HG03097 (cell line): Measurements from ENCODE around the gene IRX4.

Source experiments
- ATAC-seq: cut with Tn5 transposase; IDR thresholded peaks from one replicate; pipeline ENCODE4 v1.9.1; 2021; ENCODE audit not compliant: unreplicated experiment, low FRiP score

IRX4 gene

DNA sequence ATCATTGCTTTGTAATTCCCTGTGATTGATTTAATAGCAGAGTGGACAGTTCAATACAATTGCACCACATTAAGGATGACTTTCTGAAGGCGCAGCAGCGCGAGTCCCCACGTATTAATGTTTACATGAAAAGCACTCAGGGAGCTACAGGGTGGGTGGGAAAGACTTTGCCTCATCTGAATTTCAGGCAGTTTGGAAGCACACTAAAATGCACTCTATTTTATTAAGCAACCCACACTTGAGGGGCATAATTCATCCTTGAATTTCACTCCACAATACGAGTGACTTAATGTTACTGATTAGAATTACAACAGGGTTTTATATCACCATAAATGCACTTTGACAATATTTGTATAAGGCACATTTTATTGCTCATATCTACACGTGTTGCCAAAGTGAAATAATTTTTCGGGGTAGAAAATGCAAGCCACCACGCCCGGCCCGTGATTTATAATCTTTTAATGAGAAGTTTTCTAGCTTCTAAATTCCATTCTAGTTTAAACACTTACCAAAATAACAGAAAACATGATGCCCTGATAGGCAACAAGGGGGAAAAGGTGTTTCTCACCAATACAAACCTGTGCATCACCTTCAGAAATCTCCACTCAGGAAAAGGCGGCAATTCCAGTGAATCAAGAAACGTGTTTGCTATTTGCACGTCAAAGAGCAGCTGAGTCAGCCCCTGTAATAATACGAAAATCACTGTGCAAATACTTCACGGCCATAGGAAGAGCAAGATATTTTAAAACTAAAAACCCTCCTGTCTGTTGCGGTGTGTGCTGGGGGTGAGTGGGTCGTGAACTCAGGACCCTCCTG lies 40.5 kb downstream of the IRX4 start:
- ATAC-seq, result no peak

DNA sequence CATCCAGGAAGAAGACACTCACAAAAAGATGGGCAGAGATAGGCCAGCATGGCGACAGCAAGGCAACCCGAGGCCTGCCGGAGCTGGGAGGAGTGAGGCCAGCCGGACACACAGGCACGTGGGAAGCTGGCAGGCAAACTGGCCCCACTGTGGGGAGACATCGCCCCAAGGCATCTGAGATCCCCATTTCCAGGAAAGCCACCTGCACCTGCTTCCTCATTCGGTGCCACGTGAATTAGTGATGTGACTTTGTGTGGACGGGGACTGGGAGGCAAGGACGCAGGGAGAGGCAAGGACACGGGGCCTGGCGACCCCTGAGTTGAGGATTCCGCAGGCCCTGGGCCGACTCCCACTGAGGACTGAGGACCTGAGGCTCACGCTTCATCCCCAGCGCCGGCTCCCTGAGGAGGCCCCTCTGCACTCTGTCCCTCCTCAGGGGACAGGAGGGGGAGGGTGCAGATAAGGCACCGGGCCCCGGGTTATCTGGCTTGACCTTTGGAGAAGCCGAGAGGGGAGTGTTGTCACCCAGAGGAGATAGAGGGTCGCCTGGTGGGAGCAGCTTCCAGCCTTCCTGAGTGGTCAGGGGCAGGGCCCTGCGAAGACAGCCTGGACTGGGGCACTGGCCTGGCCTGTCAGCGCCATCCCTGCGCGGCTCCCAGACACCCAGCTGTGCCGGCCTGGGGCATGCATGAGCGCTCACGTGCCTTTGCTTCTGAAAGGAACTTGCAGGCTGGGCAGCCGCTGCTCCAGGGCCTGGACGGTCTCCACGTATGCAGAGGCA lies 41.8 kb downstream of the IRX4 start:
- ATAC-seq, result no peak

DNA sequence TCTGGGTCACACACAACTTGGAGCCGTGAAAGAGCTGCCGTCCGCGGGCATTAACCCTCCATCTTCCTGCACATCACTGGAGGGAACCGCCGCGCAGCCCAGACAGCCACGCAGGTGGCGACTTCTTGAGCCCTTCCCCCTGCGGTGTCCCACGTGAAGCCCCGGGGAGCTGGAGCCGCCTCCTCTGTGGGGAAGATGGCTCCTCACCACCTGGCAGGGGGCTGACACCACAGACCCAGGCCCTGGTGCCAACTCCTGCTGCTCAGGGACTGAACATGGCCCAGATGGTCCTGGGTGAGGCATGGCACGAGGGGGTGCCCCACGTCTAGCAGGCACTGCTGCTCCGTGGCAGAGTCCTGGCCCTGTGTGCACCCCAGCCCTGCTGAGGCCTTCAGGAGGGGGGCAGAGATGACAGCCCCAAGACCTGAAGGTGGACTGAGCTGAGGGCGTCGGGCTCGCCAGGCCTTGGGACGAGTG lies 42.6 kb downstream of the IRX4 start:
- ATAC-seq, result no peak

DNA sequence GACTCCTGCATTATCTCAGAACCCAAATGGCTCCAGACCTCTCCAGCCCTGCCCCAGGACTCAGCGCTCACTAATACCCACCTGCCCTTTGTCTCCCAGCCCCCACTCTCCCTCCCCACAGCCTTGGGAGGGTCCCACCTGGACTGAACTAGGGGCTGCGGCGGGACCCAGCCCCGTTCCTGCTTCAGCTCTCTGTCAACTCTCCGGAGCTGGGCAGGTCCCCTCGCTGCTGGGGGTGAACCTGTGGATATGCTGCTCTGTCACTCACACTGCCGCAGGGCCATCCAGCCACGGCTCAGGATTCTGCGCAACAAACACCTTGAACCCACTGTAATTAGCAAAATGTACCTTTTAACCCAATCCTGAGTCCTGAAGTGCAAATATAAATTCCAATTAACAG lies 44.7 kb downstream of the IRX4 start:
- no peak for ATAC-seq

DNA sequence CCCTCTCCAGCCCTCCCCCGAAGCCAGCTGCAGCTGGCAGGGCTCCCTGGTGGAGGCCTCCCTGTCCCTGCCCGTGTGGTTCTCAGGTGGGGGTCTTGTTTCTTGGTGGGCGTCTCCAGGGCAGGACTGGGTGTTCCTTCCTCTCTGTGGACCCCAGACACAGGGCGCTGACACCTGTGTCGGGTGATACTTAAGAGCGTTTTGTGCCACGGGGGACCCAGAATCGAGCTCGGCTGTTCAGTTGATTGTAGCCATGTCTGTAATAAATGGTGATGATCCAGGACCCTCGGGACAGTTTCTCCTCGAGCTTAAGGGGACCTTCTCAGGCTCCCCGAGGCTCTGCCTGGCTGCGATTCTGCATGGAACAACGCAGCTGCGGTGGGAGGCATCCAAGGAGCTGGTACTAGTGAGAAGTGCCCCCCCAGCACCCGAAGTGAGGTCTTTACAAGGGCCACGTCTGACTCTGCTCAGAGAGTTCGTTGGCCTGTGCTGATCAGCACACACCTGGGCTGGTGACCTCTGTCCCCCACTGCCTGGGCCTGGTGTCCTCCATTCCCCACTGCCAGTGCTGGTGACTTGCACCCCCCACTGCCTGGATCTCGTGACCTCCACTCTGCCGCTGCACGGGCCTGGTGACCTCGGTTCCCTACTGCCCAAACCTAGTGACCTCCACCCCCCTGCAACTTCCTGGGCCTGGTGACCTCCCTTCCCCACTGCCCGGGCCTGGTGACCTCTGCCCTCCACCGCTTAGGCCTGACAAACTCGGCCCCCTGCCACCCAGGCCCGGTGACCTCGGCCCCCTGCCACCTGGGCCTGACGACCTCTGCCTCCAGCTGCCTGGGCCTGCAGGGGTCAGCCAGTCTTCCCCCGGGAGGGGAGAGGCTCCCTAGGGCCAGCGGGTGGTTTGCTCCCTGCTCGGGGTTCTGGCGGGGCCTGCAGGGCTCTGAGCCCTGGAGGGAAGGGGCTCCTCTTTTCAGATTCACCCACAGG lies 45.5 kb downstream of the IRX4 start:
- ATAC-seq, result no peak

DNA sequence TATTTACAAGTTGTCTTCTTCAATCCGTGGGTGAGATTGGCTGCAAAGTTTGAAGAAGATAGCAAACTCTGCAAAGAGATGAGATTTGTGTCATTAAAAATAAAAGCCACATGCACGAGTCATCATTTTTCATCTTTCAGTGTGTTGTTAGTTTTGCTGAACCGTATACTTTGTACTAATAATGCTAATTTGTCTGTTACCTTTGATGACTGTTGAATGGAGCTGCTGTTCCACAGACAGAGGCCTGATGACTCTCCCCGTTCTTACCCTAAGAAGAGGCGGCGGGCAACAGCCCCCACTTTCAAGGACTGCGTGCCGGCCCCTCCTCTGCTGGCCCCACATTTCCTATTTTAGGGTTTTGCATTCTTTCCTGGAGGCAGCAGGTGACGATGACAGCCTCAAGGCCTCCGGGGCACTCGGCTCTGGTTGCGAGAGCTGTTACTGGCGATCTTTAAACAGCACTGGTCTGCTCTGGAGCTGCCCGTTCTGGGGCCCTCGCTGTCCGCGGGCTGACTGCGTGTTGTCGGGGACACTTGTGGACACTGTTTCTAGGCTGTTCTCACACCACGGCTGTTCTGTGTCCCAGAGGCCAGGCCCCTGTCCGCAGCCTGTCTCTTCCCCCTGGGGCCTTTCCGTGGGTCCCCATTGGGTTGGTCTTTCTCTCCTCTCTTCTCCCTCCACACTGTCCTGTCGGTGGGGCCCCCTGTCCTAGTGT lies 46.4 kb downstream of the IRX4 start:
- no peak for ATAC-seq

DNA sequence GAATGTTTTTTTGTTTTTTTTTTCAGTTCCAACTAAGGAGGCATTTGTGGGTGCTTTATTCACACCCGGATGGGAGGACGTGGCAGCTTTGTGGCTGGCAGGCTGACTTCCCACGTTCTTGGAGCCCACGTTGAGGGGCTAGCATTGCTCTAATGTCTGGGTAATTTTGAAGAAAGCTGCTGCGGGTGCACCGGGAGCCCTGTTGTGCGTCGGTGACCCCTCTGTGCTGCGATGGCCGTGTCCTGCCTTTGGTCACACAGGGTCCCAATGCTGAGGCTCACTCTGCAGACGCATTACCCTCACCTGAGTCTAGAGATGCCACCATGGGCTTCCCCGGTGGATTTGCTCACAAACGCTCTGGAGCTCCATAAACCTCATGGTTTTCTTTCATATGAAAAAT lies 47.3 kb downstream of the IRX4 start:
- ATAC-seq, result no peak

DNA sequence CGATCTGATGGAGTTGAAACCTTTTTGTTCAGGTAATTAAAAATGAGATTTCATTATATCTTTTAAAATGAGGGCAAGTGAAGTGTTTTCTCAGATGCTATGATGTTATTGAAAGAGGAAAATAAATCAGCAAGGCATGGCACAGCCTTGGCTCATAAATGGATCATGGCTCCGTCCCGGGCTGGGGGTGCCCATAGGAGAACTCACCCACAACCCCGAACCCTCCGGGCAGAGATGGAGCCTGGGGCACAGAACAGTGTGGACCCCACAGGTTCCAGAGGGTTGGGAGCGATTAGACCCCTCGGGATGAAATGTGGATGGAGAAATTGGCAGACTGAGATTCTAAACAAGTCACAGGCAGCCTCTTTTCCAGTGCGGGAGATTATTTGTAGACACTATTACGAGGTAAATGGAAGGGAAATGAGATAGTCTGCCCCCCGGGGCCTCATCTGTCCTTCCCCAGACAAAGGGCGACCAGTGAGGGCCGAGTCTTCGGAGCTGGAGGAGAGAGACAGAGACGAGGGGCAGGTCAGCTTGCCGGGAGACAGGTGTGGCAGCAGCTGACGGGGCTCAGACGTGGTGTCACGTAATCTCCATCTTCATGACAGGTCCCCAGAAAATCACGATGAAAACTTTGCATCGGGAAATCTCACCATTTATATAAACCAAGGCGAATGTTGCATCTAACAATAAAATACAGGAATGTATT lies 47.9 kb downstream of the IRX4 start:
- ATAC-seq, result no peak

DNA sequence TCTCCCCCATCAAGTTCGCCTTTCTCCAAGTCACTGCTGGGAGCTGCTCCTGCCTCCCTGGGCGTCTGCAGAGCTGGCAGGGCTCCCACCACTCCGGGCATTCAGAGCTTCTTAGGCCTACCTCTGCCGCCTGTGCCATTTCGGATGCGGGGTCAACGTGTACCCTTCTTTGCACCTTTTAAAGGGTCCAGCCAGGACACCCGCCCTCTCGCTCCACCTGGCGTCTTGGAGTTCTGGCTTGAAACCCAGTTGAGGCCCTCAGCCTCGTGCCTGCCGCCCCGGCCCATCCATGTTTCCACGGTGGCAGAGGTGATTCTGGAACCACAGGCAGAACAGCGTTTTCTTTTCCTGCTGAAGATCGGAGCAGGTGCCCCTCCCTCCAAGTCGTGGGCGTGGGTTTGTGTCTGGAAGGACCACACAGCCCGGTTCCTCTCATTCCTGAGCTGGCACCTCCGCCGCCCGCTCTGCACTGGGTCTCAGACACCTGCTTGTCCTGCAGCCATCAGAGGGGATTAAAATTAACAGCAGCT lies 48.6 kb downstream of the IRX4 start:
- ATAC-seq, result no peak

DNA sequence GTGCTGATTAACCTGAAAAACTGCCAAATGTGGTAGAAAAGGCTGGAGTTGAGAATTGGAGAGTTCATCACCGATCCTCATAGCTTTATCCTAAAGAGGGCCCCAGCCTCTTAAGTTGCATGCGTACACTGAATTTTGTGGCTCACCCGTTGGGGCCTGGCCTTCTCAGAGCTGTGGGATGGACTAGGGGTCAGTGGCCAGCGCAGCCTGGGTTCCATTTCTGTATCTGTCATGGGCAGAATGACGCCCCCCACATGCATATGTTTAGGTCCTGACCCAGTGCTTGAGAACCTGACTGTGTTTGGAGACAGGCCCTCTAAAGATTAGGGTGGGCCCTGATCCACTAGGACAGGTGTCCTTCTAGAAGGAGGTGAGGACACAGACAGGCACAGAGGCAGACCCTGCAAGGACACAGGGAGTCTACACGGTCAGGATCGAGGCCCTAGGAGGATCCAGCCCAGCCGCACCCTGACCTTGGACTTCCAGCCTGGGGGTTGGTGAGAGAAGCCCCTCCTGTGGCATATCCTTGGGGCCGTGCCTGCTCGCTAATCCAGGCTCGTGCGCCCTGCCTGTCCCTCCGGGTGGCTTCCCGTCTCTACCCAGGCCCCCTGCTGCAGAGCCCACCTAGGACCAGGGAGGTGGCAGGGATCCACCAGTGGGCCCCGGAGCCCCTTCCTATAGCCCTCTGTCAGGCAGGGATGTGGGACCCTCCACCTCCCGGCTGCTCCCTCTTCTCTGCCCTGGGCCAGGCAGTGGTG lies 49.3 kb downstream of the IRX4 start:
- no peak for ATAC-seq

DNA sequence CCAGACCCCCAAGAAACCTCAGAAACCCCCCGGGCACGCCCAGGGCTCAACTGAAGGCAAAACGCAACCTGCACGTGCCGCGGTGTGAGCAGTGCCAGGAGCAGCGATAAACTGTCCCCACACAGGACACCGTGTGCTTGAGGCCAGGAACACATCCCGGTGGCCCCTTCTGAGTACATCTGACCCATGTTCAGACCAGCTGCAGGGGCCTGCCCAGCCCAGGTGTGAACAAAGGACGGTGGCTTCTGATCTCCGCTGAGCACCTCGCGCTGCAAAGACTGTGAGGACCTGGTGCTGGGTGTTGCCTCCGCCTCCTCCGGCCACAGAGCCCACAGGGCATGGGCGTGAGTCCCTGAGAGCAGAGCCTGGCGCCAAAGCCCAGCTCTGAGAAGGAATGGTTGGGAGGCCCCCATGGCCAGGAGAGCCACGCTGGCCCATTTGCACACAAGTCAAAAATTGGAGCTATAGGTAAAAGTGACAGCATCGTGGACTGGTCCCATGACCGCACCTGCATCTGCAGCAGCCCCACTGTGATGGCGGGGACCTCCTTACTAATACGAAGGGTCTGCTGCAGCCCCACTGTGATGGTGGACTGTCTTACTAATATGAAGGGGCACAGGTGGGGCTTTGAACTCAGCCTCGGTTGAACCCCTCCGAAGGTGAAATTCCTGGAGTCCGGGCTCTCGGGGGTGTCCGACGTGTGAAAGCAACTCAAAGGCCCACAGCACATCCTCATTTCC lies 50.0 kb downstream of the IRX4 start:
- no peak for ATAC-seq

DNA sequence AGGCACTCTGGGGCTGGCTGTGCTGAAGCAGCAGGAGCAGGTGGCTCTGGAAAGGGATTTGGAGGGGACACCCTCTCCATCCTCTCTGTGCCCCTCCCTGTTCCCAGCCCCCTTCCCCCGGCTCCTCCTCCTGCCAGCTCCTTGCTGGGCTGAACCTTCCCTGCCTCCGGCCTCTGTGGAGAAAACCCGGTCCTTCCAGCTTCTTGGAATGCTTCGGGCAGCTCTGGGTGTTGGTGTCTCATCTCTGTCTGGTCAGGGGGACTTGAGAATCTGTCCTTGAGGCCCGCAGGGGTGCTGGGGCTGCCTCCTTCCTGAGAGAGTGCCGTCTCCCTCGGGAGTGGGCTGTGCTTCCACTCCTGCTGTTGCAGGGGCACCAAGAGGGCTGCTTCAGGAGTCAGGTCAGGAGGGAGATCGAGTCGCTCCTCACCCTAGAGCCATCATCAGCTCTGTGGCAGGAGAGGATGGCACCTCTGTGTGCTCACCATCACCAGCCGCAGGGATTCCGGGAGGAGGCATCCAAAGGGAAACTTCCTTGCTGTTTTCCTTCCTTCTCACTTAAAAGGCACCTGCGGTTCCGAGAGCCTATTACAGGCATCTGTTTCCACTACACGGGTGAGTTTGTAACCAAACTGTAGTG lies 50.9 kb downstream of the IRX4 start:
- no peak for ATAC-seq

DNA sequence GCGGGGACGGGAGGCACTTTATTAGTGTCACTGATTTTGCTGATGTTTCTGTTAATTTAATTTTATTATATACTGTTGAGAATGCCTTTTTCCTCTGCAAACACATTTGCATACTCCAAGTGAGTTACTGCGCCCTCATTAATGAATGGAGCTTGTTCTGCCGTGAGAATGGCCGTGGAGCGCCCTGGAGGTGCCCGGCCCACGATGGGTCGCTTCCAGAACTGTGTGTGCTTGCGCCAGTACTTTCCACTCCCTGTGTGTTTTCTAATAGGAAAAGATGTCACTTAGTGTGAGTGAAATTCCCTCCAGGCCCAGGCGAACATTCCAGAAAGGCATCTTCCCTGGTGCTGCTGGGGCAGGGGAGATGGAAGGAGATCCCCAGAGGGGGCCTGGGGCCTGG lies 51.5 kb downstream of the IRX4 start:
- no peak for ATAC-seq

DNA sequence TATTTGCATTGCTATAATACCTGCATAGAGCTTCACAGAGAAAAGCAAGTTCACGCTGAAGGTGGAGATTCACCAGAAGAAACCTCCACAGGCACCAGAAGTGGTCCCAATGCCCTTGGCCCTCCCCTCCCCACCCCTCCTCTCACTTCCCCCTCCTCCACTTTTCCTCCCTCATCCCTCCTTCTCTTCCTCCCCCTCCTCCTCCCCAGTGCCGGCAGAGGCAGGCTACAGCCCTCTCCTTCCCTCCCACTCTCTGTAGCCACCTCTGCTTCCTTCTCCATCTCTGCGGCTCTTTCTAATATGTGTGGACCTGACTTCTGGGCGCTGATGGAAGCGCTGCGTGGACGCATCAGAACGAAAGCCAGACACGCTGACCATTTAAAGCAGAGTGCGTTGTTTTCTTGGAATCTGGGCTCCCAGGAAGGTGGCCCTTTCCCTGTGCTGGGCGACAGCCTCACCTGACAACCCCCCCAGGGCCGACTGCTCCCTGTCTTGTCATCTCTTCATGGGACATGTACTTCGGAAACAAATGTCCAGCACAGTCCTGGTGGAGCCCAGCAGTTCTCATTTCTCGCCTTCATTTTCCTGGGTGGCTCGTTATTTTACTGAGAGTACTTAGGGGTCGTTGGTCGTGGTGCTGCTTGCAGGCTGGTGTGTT lies 52.0 kb downstream of the IRX4 start:
- no peak for ATAC-seq

DNA sequence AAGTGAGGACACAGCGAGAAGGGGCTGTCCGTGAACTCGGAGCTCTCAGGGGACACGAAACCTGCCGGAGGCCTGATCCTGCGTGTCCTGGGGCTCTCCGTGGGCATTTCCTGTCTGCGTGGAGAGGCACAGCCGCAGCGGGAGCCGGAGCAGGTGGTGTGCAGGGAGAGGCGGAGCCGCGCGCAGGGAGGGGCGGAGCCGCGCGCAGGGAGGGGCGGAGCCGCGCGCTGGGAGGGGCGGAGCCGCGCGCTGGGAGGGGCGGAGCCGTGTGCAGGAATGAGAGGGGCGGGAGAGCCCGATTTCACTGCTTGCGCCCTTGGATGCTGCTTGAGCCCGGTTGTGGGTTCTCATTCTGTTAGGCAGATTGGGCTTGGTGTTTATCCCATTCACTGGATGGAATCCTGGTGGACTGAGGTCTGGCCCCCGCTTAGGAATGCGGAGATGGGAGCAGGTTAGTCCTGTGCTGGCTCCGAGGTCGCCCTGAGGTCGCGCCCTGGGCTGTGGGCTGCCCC lies 54.8 kb downstream of the IRX4 start:
- ATAC-seq, result no peak
